ENCODE measurements around the gene GPNMB.
"Not testable (repeated sequence)": the region's sequence is repeated elsewhere in the genome, so short reads cannot be mapped to it uniquely, and the experiment has no call there.

Gene GPNMB

DNA sequence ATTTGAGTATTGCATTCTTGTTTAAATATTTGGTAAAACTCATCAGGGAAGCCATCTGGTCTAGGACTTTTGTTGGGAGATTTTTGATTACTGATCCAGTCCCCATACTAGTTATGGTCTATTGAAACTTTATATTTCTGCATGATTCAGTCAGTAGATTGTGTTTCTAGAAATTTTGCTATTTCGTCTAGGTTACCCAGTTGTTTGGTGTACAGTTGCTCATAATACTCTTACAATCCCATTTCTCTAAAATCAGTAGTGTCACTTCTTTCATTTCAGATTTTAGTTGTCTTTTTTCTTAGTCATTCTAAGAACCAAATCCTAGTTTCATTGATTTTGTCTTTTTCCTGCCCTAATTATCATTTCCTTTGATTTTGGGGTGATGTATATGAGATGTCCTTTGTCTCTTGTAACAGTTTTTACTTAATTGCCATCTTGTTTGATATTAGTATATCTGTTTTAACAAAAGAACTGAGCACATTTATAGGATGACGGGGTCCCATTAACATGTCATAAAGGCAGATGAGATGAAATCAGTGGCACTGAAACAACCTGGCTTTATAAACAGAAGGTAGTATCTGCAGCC lies 60.5 kb downstream of the GPNMB start:
- no peak for DNase-seq

DNA sequence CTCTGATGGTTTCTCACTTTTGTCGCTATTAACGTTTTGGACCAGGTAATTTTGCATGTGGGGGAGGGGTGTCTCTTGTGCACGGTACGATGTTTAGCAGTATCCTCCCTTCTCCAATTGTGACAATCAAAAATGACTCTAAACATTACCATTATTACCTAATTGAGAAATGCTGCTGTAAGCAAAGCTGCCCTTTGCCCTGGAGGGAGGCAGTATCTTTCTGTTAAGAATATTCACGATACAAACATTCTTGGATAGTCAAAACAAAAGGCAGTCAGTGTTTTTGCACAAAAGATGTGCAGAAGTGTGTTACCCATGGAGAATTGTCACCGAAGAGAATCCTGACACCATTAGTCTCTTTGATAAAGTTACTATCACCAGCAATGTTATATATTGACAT lies 62.2 kb downstream of the GPNMB start:
- no peak for DNase-seq

DNA sequence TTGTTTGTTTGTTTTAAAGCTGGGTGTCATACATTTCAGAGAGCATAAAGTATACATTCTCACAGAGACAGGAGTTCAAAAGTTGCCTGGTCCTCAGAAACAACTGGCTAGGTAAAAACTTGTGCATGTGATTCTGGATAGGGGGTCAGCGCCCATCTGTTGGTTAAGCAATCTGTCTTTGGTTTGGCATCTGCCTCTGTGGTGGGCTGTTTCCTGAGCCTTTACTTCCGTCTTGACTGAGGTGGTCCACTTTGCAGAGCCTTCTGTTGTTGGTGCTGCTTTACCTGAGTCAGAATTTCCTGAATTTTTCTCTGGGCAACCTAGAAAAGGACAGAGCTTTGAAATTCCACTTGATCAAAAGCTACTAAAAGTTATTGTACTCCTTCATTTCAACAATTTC lies 65.6 kb downstream of the GPNMB start:
- DNase-seq, result not testable (repeated sequence)

DNA sequence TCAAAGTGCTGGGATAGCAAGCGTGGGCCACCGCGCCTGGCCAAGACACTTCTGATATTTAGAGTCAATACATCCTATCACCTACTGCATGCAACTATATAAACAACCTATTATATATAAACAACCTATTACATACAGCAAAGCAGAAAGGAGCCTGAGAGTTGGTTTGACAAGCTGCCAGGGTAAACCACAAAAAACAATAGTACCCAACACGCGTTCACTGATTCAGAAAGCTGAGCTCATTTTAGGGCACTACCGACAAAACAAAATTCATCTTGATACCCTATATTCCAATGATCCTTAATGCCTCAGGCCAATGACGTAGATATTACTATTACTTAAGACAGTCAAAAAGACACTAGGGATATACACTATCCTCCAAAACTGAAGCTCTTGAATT lies 68.8 kb downstream of the GPNMB start:
- DNase-seq, result no peak

All from hippocampal formation (tissue), 2 donors.